ENCODE data around the gene ABCC11. TPM values are rescaled to one million over a fixed set of nuclear protein-coding genes. Genes with fewer than 3 reads are reported as not detected.

ABCC11 gene
- total RNA-seq, 4 donors from 2014 or later = not detected

DNA sequence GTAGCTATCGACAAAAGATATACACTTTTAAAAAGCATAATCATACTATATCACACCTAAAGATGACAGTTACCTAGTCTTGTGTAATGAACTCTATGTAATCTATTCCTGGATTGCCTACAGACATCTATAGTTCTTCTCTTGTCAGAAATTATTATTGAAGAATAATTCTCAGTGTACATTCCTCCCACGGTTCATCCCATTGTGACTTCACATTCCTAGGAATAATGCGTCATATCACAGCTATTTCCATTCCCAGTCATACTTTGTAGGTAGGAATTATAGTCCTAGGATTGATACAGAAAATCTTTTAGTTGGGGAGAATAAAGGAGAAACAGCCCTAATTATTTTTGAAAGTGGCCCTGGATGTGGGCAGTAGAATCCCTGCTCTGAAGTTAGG is 44.0 kb upstream of the ABCC11 start:
- Histone ChIP-seq H3K4me1 (no peaks in the 10 kb centered on the region), H3K36me3 (peaks cover 0 to 66% (median 0%) of the 10 kb centered on the region in 3 donors), H3K27me3 (no peaks in the 10 kb centered on the region), H3K9me3 (peaks cover 0 to 10% (median 4%) of the 10 kb centered on the region in 4 donors), H3K4me3 (no peak overlapping the region), H3K27ac (no peak overlapping the region)
- TF ChIP-seq POLR2A (IDR thresholded peaks at IDR 0.05) (no peak), EP300 (IDR thresholded peaks at IDR 0.05) (no peak)
- TF ChIP-seq, protein P1, sequence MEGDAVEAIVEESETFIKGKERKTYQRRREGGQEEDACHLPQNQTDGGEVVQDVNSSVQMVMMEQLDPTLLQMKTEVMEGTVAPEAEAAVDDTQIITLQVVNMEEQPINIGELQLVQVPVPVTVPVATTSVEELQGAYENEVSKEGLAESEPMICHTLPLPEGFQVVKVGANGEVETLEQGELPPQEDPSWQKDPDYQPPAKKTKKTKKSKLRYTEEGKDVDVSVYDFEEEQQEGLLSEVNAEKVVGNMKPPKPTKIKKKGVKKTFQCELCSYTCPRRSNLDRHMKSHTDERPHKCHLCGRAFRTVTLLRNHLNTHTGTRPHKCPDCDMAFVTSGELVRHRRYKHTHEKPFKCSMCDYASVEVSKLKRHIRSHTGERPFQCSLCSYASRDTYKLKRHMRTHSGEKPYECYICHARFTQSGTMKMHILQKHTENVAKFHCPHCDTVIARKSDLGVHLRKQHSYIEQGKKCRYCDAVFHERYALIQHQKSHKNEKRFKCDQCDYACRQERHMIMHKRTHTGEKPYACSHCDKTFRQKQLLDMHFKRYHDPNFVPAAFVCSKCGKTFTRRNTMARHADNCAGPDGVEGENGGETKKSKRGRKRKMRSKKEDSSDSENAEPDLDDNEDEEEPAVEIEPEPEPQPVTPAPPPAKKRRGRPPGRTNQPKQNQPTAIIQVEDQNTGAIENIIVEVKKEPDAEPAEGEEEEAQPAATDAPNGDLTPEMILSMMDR (IDR thresholded peaks at IDR 0.05) = no peak
- 87 to 91% methylated on average over 3 of the region's 3 CpGs for WGBS, 2 donors
- DNase-seq (ENCODE audit: low spot score in 2 of 2) = no peak

DNA sequence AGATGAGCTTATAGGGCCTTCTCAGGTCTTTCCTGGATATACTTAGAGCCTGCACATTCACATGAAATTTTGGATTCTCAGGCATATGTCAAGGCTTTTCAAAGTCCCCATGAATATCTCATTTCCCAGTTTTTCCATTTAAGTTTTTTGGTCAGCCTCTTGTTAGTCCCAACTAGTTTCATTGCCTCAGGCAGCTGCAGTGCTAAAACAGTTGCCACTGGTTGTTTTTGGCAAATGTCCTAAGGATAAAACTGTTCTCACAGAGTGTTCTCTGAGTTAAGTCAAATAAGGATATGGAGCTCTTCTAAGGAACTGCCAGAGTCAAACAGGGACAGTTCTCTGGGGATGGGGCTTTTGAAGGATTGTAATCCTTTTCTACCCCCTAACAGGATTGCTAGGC is 39.9 kb upstream of the ABCC11 start:
- DNase-seq (ENCODE audit: low spot score in 2 of 2) = no peak
- no peaks in the 10 kb centered on the region for H3K27me3 ChIP-seq
- peaks cover 0 to 10% (median 4%) of the 10 kb centered on the region in 4 donors for H3K9me3 ChIP-seq
- H3K4me1 ChIP-seq = peaks cover 0 to 9% (median 0%) of the 10 kb centered on the region in 4 donors
- H3K27ac ChIP-seq = no peak overlapping the region
- no peak for TF ChIP-seq EP300 (IDR thresholded peaks at IDR 0.05)
- TF ChIP-seq POLR2A (IDR thresholded peaks at IDR 0.05) = no peak
- TF ChIP-seq, protein P1 (IDR thresholded peaks at IDR 0.05) = no peak
- H3K36me3 ChIP-seq = peaks cover 0 to 80% (median 0%) of the 10 kb centered on the region in 3 donors
- H3K4me3 ChIP-seq = no peak overlapping the region

DNA sequence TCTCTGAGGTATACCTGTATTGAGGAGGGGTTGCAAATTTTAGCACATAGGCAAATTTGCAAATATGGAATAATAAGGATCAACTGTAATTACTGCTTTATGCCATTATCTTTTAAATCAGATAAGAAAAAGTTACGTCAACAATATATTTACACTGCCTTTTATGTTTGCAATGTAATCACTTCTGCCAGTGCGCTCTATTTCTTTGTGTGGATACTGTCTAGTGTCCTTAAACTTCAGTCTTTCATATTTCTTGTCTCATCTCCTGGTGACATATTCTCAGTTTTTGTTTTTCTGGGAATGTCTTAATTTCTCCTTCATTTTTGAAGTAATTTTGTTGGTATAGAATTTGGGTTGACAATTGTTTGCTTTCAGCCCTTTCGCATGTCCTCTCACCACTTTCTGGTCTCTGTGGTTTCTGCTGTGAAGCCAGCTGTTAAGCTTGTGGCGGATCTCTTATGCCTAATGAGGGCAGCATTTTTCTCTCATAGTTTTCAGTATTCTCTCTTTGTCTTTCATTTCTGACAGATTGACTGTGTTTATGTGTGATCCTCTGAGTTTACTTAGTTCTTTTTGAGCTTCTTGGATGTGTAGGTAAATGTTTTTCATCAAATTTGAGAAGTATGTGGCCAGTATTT is 37.6 kb upstream of the ABCC11 start:
- Histone ChIP-seq H3K27ac (no peak overlapping the region), H3K4me3 (no peak overlapping the region), H3K27me3 (no peaks in the 10 kb centered on the region), H3K9me3 (peaks cover 0 to 10% (median 4%) of the 10 kb centered on the region in 4 donors), H3K36me3 (peaks cover 0 to 65% (median 0%) of the 10 kb centered on the region in 3 donors), H3K4me1 (peaks cover 0 to 23% (median 0%) of the 10 kb centered on the region in 4 donors)
- no peak for DNase-seq (ENCODE audit: low spot score in 2 of 2)
- 96 to 98% methylated on average over 4 of the region's 4 CpGs for WGBS, 2 donors
- no peak for TF ChIP-seq POLR2A (IDR thresholded peaks at IDR 0.05)
- no peak for TF ChIP-seq EP300 (IDR thresholded peaks at IDR 0.05)
- TF ChIP-seq, protein P1 (IDR thresholded peaks at IDR 0.05) = no peak

DNA sequence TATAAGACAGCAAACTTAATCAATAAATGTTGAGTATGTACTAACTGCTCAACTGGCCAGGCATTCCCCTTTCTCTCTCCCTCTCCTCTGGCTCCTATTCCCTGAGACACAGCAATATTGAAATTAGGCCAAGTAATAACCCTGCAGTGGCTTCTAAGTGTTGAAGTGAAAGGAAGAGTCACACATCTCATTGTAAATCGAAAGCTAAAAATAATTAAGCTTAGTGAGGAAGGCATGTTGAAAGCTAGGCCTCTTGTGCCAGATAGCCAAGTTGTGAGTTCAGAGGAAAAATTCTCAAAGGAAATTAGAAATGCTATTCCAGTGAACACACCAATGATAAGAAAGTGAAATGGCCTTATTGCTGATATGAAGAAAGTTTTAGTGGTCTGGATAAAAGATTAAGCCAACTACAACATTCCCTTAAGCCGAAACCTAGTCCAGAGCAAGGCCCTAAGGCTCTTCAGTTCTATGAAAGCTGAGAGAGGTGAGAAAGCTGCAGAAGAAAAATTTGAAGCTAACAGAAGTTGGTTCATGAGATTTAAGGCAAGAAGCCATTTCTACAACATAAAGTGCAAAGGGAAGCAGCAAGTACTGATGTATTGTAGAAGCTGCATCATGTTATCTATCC is 35.4 kb upstream of the ABCC11 start:
- Histone ChIP-seq H3K4me3 (no peak overlapping the region), H3K27me3 (no peaks in the 10 kb centered on the region), H3K4me1 (peaks cover 0 to 43% (median 0%) of the 10 kb centered on the region in 4 donors), H3K36me3 (peaks cover 0 to 44% (median 0%) of the 10 kb centered on the region in 3 donors), H3K27ac (peak overlapping the region in 2 of 4 donors; percentile 24 to 29), H3K9me3 (peaks cover 0 to 10% (median 4%) of the 10 kb centered on the region in 4 donors)
- 66 to 73% methylated on average over 2 of the region's 2 CpGs for WGBS, 2 donors
- no peak for DNase-seq (ENCODE audit: low spot score in 2 of 2)
- TF ChIP-seq POLR2A (IDR thresholded peaks at IDR 0.05) = no peak
- no peak for TF ChIP-seq EP300 (IDR thresholded peaks at IDR 0.05)

DNA sequence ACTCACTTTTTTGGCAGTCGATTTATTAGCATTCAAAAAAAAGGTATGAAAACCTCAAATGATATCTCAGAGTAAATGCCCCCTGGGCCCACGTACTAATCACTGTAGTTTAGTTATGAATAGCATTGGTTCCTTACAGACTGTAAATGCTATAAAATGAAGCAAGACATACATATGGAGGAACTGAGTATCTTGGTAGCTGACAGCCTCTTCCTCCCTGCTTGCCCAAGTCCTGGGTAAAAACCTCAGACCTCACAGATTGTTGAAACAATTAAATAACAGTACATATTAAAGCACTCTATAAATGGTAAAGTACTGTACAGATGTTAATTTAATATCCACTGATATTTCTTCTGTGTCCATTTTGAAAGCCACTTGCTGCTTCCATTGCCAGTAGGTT is 33.2 kb upstream of the ABCC11 start:
- Histone ChIP-seq H3K27ac (peak overlapping the region in 2 of 4 donors; percentile 30 to 61), H3K27me3 (no peaks in the 10 kb centered on the region), H3K9me3 (no peaks in the 10 kb centered on the region), H3K4me3 (no peak overlapping the region), H3K4me1 (peaks cover 0 to 65% (median 0%) of the 10 kb centered on the region in 4 donors), H3K36me3 (peaks cover 0 to 22% (median 0%) of the 10 kb centered on the region in 3 donors)
- no peak for DNase-seq (ENCODE audit: low spot score in 2 of 2)
- 79 to 87% methylated on average over 2 of the region's 2 CpGs for WGBS, 2 donors
- TF ChIP-seq, protein P1 (IDR thresholded peaks at IDR 0.05) = no peak
- no peak for TF ChIP-seq POLR2A (IDR thresholded peaks at IDR 0.05)
- no peak for TF ChIP-seq EP300 (IDR thresholded peaks at IDR 0.05)
